BE2C (cell line): ENCODE results near the gene WAPL. TPM values are rescaled to one million over a fixed set of nuclear protein-coding genes. Genes with fewer than 3 reads are reported as not detected.
"Not testable (repeated sequence)": the region's sequence is repeated elsewhere in the genome, so short reads cannot be mapped to it uniquely, and the experiment has no call there.

Source experiments
- DNase-seq: peaks from one replicate; pipeline ENCODE4 v3.0.0-alpha.2; 2020
- H3K27me3 ChIP-seq: fragments of 250-450 bp; sonication (Bioruptor Pico); 2 replicates; pipeline ENCODE4 v1.5.1; 2020; ENCODE audit warnings: mild to moderate bottlenecking
- H3K36me3 ChIP-seq: fragments of 250-450 bp; sonication (Bioruptor Pico); 2 replicates; pipeline ENCODE4 v1.5.1; 2020; ENCODE audit warnings: mild to moderate bottlenecking
- H3K4me1 ChIP-seq: fragments of 250-450 bp; sonication (Bioruptor Pico); 2 replicates; pipeline ENCODE4 v1.5.1; 2020
- H3K4me3 ChIP-seq: 2 replicates; pipeline ENCODE4 v1.5.1; 2011; ENCODE audit warnings: low read depth, low read length
- H3K9me3 ChIP-seq: fragments of 250-450 bp; sonication (Bioruptor Pico); 2 replicates; pipeline ENCODE4 v1.5.1; 2020
- polyA plus RNA-seq: library from polyadenylated mRNA; unstranded; fragments of >200 nt; gene quantifications from one replicate; pipeline ENCODE4 v1.2.1, GENCODE V29; 2012; ENCODE audit warnings: low read depth, missing spikeins; ENCODE audit not compliant: insufficient read length, insufficient read depth
- TF ChIP-seq, protein P1 (sequence below): IDR thresholded peaks from 2 replicates; pipeline ENCODE4 v1.5.1; 2012; ENCODE audit warnings: mild to moderate bottlenecking, low read depth, low read length

Gene WAPL, protein sequence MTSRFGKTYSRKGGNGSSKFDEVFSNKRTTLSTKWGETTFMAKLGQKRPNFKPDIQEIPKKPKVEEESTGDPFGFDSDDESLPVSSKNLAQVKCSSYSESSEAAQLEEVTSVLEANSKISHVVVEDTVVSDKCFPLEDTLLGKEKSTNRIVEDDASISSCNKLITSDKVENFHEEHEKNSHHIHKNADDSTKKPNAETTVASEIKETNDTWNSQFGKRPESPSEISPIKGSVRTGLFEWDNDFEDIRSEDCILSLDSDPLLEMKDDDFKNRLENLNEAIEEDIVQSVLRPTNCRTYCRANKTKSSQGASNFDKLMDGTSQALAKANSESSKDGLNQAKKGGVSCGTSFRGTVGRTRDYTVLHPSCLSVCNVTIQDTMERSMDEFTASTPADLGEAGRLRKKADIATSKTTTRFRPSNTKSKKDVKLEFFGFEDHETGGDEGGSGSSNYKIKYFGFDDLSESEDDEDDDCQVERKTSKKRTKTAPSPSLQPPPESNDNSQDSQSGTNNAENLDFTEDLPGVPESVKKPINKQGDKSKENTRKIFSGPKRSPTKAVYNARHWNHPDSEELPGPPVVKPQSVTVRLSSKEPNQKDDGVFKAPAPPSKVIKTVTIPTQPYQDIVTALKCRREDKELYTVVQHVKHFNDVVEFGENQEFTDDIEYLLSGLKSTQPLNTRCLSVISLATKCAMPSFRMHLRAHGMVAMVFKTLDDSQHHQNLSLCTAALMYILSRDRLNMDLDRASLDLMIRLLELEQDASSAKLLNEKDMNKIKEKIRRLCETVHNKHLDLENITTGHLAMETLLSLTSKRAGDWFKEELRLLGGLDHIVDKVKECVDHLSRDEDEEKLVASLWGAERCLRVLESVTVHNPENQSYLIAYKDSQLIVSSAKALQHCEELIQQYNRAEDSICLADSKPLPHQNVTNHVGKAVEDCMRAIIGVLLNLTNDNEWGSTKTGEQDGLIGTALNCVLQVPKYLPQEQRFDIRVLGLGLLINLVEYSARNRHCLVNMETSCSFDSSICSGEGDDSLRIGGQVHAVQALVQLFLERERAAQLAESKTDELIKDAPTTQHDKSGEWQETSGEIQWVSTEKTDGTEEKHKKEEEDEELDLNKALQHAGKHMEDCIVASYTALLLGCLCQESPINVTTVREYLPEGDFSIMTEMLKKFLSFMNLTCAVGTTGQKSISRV (N-terminal part only)
- 36.4 TPM for polyA plus RNA-seq

- peak; percentile 95 for DNase-seq
- Histone ChIP-seq H3K9me3 (no peaks in the 10 kb centered on the region), H3K27me3 (no peaks in the 10 kb centered on the region), H3K4me1 (no peaks in the 10 kb centered on the region), H3K4me3 (peak within 1 kb of the TSS; percentile 92), H3K36me3 (peaks cover 17% of the 10 kb centered on the region)
- TF ChIP-seq, protein P1, sequence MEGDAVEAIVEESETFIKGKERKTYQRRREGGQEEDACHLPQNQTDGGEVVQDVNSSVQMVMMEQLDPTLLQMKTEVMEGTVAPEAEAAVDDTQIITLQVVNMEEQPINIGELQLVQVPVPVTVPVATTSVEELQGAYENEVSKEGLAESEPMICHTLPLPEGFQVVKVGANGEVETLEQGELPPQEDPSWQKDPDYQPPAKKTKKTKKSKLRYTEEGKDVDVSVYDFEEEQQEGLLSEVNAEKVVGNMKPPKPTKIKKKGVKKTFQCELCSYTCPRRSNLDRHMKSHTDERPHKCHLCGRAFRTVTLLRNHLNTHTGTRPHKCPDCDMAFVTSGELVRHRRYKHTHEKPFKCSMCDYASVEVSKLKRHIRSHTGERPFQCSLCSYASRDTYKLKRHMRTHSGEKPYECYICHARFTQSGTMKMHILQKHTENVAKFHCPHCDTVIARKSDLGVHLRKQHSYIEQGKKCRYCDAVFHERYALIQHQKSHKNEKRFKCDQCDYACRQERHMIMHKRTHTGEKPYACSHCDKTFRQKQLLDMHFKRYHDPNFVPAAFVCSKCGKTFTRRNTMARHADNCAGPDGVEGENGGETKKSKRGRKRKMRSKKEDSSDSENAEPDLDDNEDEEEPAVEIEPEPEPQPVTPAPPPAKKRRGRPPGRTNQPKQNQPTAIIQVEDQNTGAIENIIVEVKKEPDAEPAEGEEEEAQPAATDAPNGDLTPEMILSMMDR = no peak
These were observed at the start of gene WAPL for GRCh38 chr10:86521678-86522509. Gene WAPL, minus strand, starts transcription at chr10:86521792. Its CDS starts 3,723 bp downstream, at chr10:86518069.

DNA sequence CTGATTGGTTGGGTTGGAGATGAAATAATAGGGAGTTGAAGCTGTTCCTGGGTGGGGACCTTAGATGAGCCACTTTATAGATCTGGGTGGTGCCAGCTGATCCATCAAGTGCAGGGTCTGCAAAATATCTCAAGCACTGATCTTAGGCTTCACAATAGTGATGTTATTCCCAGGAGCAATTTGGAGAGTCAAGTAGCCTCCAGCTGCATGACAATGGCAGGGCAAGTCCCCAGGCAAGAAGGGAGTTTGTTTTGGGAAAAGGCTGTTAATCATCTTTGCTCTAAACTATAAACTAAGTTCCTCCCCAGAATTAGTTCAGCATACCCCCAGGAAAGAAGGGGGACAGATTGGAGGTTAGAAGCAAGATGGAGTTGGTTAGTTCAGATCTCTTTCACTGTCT lies 47.7 kb upstream of the WAPL start:
- TF ChIP-seq, protein P1 = no peak
- DNase-seq = no peak

GRCh38 chr10:86566518-86566917 lies 44.9 kb upstream of the WAPL start:
- H3K36me3 ChIP-seq = not testable (repeated sequence)

More for the DNA sequence above, 47.7 kb upstream of the WAPL start:
- no peaks in the 10 kb centered on the region for H3K9me3 ChIP-seq
- H3K4me3 ChIP-seq = no peak overlapping the region
- no peaks in the 10 kb centered on the region for H3K27me3 ChIP-seq
- no peaks in the 10 kb centered on the region for H3K36me3 ChIP-seq
- H3K4me1 ChIP-seq = no peaks in the 10 kb centered on the region

DNA sequence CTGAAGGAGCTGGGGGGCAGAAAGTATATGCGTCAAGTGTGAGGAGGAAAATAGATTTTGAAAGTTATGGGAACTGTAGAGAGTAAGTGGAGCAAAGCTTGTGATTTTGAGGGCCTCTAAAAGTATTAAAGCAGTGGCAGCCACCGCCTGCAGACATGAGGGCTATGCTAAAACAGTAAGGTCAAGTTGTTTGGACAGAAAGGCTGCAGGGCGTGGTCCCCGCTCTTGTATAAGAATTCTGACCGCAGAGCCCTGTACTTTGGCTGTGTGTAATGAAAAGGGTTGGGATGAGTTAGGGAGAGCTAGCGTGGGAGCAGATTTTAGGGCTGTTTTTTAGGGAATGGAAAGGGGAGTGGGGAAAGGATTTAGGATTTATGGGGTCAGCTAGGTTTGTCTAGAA lies 41.7 kb upstream of the WAPL start:
- H3K4me3 ChIP-seq, DNase-seq, H3K36me3 ChIP-seq, H3K9me3 ChIP-seq, H3K4me1 ChIP-seq, H3K27me3 ChIP-seq: not testable (repeated sequence)

More at GRCh38 chr10:86566518-86566917, 44.9 kb upstream of the WAPL start:
- TF ChIP-seq, protein P1 = 0 out of 2 replicates have a peak, but pooled peaks have one; percentile 8
- not testable (repeated sequence) for H3K4me3 ChIP-seq, DNase-seq, H3K4me1 ChIP-seq, H3K27me3 ChIP-seq, H3K9me3 ChIP-seq

GRCh38 chr10:86558695-86559094 lies 37.1 kb upstream of the WAPL start:
- not testable (repeated sequence) for DNase-seq, H3K4me3 ChIP-seq, H3K27me3 ChIP-seq, H3K4me1 ChIP-seq, H3K9me3 ChIP-seq, H3K36me3 ChIP-seq

DNA sequence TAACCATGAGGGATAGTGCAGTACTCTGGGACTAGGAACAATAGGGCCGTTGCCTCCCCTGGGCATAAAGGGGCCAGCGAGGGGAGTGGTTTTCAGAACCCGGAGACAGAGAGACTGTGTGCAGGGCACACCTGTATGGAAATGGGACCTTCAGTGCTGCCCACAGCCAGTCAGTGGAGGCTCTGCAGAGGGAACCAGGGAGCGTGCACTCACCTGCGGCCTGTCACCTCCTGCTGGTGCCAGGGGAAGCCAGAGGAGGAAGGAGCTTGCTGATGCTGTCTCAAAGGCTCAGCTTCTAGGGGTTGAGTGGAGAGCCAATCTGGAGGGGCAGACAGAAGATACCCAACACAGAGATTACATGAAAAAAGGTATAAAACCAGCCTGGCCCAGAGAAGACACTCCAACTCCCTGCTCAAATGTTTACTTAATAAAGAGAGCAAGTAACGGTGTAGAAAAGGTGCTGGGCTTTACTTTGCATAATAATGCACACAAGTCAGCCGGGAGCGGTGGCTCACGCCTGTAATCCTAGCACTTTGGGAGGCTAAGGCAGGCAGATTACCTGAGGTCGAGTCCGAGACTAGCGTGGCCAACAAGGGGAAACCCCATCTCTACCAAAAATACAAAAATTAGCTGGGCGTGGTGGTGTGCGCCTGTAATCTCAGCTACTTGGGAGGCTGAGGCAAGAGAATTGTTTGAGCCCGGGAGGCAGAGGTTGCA lies 35.5 kb upstream of the WAPL start:
- H3K4me3 ChIP-seq = no peak overlapping the region
- no peaks in the 10 kb centered on the region for H3K9me3 ChIP-seq
- DNase-seq = no peak
- H3K27me3 ChIP-seq = no peaks in the 10 kb centered on the region
- TF ChIP-seq, protein P1 = no peak
- H3K36me3 ChIP-seq = no peaks in the 10 kb centered on the region
- no peaks in the 10 kb centered on the region for H3K4me1 ChIP-seq
